Measurements from ENCODE around the gene ZFAND6.

GRCh38 chr15:80093854-80094418, 34.5 kb downstream of the ZFAND6 start:
- TF ChIP-seq CTCF (IDR thresholded peaks at IDR 0.05; ENCODE audit: poor library complexity) (no peak), EZH2 (IDR thresholded peaks at IDR 0.05; ENCODE audit: borderline replicate concordance) (no peak), EZH2phosphoT487 (IDR thresholded peaks at IDR 0.05; ENCODE audit: low read depth, severe bottlenecking, unreplicated experiment) (no peak)
